CD4-positive, alpha-beta T cell treated with Interleukin-21 for 1 hour (primary cell): ENCODE results near the gene TCEAL8.
A peak's percentile ranks its signal among the peaks of the same experiment; 100 is the strongest.
"Not testable (repeated sequence)": the region's sequence is repeated elsewhere in the genome, so short reads cannot be mapped to it uniquely, and the experiment has no call there.

Experiments used
- DNase-seq: peaks from one replicate; pipeline ENCODE4 v3.0.0-alpha.2; 2020

The TCEAL8 gene

GRCh38 chrX:103254921-103255493 lies at the start of gene TCEAL8:
Gene TCEAL8, minus strand, starts transcription at chrX:103255155. Its CDS starts 1,176 bp downstream, at chrX:103253979.
- peak; percentile 66 for DNase-seq

- no peak for DNase-seq
These were observed 49.8 kb upstream of the TCEAL8 start for GRCh38 chrX:103304705-103305104.

- DNase-seq: no peak
These were observed 38.2 kb upstream of the TCEAL8 start for GRCh38 chrX:103293118-103293517.

GRCh38 chrX:103279624-103280023 lies 24.7 kb upstream of the TCEAL8 start:
- DNase-seq: no peak

GRCh38 chrX:103276581-103277002 lies 21.6 kb upstream of the TCEAL8 start, which contains the start of gene TCEAL5:
Gene TCEAL5, minus strand, starts transcription at chrX:103276750. Its CDS starts 2,187 bp downstream, at chrX:103274563.
- DNase-seq: no peak

- no peak for DNase-seq
These were observed 21.1 kb upstream of the TCEAL8 start for GRCh38 chrX:103275947-103276567.

GRCh38 chrX:103274284-103274683 lies 19.3 kb upstream of the TCEAL8 start:
- DNase-seq: no peak

GRCh38 chrX:103258275-103258674 lies 3.3 kb upstream of the TCEAL8 start:
- no peak for DNase-seq

- no peak for DNase-seq
These were observed 1.7 kb upstream of the TCEAL8 start for GRCh38 chrX:103256651-103257050.

GRCh38 chrX:103254171-103254824 lies 657 bp downstream of the TCEAL8 start:
- peak; percentile 43 for DNase-seq

GRCh38 chrX:103253608-103254007 lies 1.3 kb downstream of the TCEAL8 start:
- DNase-seq: no peak

GRCh38 chrX:103250977-103251376 lies 4.0 kb downstream of the TCEAL8 start:
- DNase-seq: no peak

GRCh38 chrX:103249805-103250204 lies 5.2 kb downstream of the TCEAL8 start:
- DNase-seq: no peak

GRCh38 chrX:103248553-103248952 lies 6.4 kb downstream of the TCEAL8 start:
- DNase-seq: peak; percentile 43

GRCh38 chrX:103240155-103240554 lies 14.8 kb downstream of the TCEAL8 start:
- DNase-seq: no peak

GRCh38 chrX:103236296-103236695 lies 18.7 kb downstream of the TCEAL8 start:
- DNase-seq: no peak

GRCh38 chrX:103235608-103236007 lies 19.3 kb downstream of the TCEAL8 start:
- DNase-seq: not testable (repeated sequence)

GRCh38 chrX:103234869-103235268 lies 20.1 kb downstream of the TCEAL8 start:
- DNase-seq: no peak

GRCh38 chrX:103233263-103233662 lies 21.7 kb downstream of the TCEAL8 start:
- no peak for DNase-seq

- DNase-seq: not testable (repeated sequence)
These were observed 29.0 kb downstream of the TCEAL8 start for GRCh38 chrX:103225918-103226317.

GRCh38 chrX:103220511-103221323 lies 34.2 kb downstream of the TCEAL8 start:
- no peak for DNase-seq

GRCh38 chrX:103215425-103215991 lies 39.4 kb downstream of the TCEAL8 start:
- peak; percentile 57 for DNase-seq

GRCh38 chrX:103214870-103215424 lies 40.0 kb downstream of the TCEAL8 start, which contains the start of gene BEX4:
Gene BEX4, plus strand, starts transcription at chrX:103215108. Its CDS starts 1,046 bp downstream, at chrX:103216154.
- peak; percentile 84 for DNase-seq
